ENCODE data around the gene EIF2AK2.
"Not testable (repeated sequence)": the region's sequence is repeated elsewhere in the genome, so short reads cannot be mapped to it uniquely, and the experiment has no call there.

Gene EIF2AK2

GRCh38 chr2:37156857-37157714, at the start of gene EIF2AK2:
TSS of gene EIF2AK2 (minus strand) at chr2:37156980. CDS start at chr2:37147806, 9,174 bp downstream.
- in situ Hi-C loops (cut with MboI; ENCODE audit: low sequenced_read_pairs) = no loop called here
- Histone ChIP-seq H3K4me3 (peak within 1 kb of the TSS; percentile 66), H3K27me3 (ENCODE audit: low read depth) (no peaks in the 10 kb centered on the region), H3K36me3 (replicated peaks) (peaks cover 4% of the 10 kb centered on the region), H3K4me1 (peaks cover 18% of the 10 kb centered on the region), H3K9me3 (no peaks in the 10 kb centered on the region)
- DNase-seq (ENCODE audit: low spot score in 2 of 2) = peak; percentile 85 to 91

GRCh38 chr2:37205689-37206341, 49.0 kb upstream of the EIF2AK2 start:
- H3K4me3 ChIP-seq = no peak overlapping the region
- peaks cover 27% of the 10 kb centered on the region for H3K9me3 ChIP-seq
- peak; percentile 72 to 78 for DNase-seq (ENCODE audit: low spot score in 2 of 2)
- H3K27me3 ChIP-seq (ENCODE audit: low read depth) = no peaks in the 10 kb centered on the region
- in situ Hi-C loops (cut with MboI; ENCODE audit: low sequenced_read_pairs) = no loop called here
- H3K36me3 ChIP-seq (replicated peaks) = peaks cover 95% of the 10 kb centered on the region
- peaks cover 16% of the 10 kb centered on the region for H3K4me1 ChIP-seq

GRCh38 chr2:37205071-37205661, 48.4 kb upstream of the EIF2AK2 start:
- in situ Hi-C loops (cut with MboI; ENCODE audit: low sequenced_read_pairs) = not testable (repeated sequence)

GRCh38 chr2:37203708-37204107, 46.9 kb upstream of the EIF2AK2 start:
- in situ Hi-C loops (cut with MboI; ENCODE audit: low sequenced_read_pairs) = no loop called here
- no peak for DNase-seq (ENCODE audit: low spot score in 2 of 2)
- Histone ChIP-seq H3K4me1 (peaks cover 21% of the 10 kb centered on the region), H3K9me3 (peaks cover 21% of the 10 kb centered on the region), H3K36me3 (replicated peaks) (peaks cover 83% of the 10 kb centered on the region), H3K27me3 (ENCODE audit: low read depth) (no peaks in the 10 kb centered on the region), H3K4me3 (no peak overlapping the region)

More at GRCh38 chr2:37205071-37205661, 48.4 kb upstream of the EIF2AK2 start:
- peaks cover 90% of the 10 kb centered on the region for H3K36me3 ChIP-seq (replicated peaks)
- not testable (repeated sequence) for H3K27me3 ChIP-seq (ENCODE audit: low read depth); H3K4me3 ChIP-seq; DNase-seq (ENCODE audit: low spot score in 2 of 2)
- H3K9me3 ChIP-seq = peaks cover 27% of the 10 kb centered on the region
- H3K4me1 ChIP-seq = peaks cover 16% of the 10 kb centered on the region

- H3K4me3 ChIP-seq = no peak overlapping the region
- H3K9me3 ChIP-seq = peaks cover 10% of the 10 kb centered on the region
- no peaks in the 10 kb centered on the region for H3K27me3 ChIP-seq (ENCODE audit: low read depth)
- H3K36me3 ChIP-seq (replicated peaks) = peaks cover 64% of the 10 kb centered on the region
- DNase-seq (ENCODE audit: low spot score in 2 of 2) = no peak
- in situ Hi-C loops (cut with MboI; ENCODE audit: low sequenced_read_pairs) = no loop called here
- H3K4me1 ChIP-seq = peaks cover 37% of the 10 kb centered on the region
These were observed 45.0 kb upstream of the EIF2AK2 start for GRCh38 chr2:37201766-37202165.

GRCh38 chr2:37201208-37201607, 44.4 kb upstream of the EIF2AK2 start:
- peaks cover 5% of the 10 kb centered on the region for H3K9me3 ChIP-seq
- in situ Hi-C loops (cut with MboI; ENCODE audit: low sequenced_read_pairs) = no loop called here
- DNase-seq (ENCODE audit: low spot score in 2 of 2) = no peak
- no peak overlapping the region for H3K4me3 ChIP-seq
- peaks cover 36% of the 10 kb centered on the region for H3K4me1 ChIP-seq
- peaks cover 58% of the 10 kb centered on the region for H3K36me3 ChIP-seq (replicated peaks)
- H3K27me3 ChIP-seq (ENCODE audit: low read depth) = no peaks in the 10 kb centered on the region

- Histone ChIP-seq H3K27me3 (ENCODE audit: low read depth) (no peaks in the 10 kb centered on the region), H3K4me3 (peak overlapping the region; percentile 5; the same call in 1 of the 2 replicates), H3K9me3 (no peaks in the 10 kb centered on the region; the same call in 1 of the 2 replicates), H3K4me1 (peaks cover 21% of the 10 kb centered on the region), H3K36me3 (replicated peaks) (peaks cover 35% of the 10 kb centered on the region)
- in situ Hi-C loops (cut with MboI; ENCODE audit: low sequenced_read_pairs) = no loop called here
- peak in 1 of 2 experiments; percentile 62 for DNase-seq (ENCODE audit: low spot score in 2 of 2)
These were observed 41.9 kb upstream of the EIF2AK2 start for GRCh38 chr2:37198681-37199065.

GRCh38 chr2:37196320-37197195, 39.8 kb upstream of the EIF2AK2 start, which contains the start of gene CEBPZOS:
TSS of gene CEBPZOS (plus strand) at chr2:37196496. CDS start at chr2:37199705, 3,209 bp downstream.
- peak; percentile 59 to 89 for DNase-seq (ENCODE audit: low spot score in 2 of 2)
- peaks cover 15% of the 10 kb centered on the region for H3K36me3 ChIP-seq (replicated peaks)
- peaks cover 31% of the 10 kb centered on the region for H3K4me1 ChIP-seq
- no peaks in the 10 kb centered on the region for H3K27me3 ChIP-seq (ENCODE audit: low read depth)
- H3K9me3 ChIP-seq = no peaks in the 10 kb centered on the region
- H3K4me3 ChIP-seq = peak within 1 kb of the TSS; percentile 73
- in situ Hi-C loops (cut with MboI; ENCODE audit: low sequenced_read_pairs) = no loop called here

- DNase-seq (ENCODE audit: low spot score in 2 of 2); H3K9me3 ChIP-seq; H3K27me3 ChIP-seq (ENCODE audit: low read depth); in situ Hi-C loops (cut with MboI; ENCODE audit: low sequenced_read_pairs); H3K36me3 ChIP-seq (replicated peaks): not testable (repeated sequence)
- Histone ChIP-seq H3K4me1 (peaks cover 31% of the 10 kb centered on the region), H3K4me3 (peak overlapping the region; percentile 73)
These were observed 39.1 kb upstream of the EIF2AK2 start for GRCh38 chr2:37195862-37196319.

- DNase-seq (ENCODE audit: low spot score in 2 of 2) = peak in 1 of 2 experiments; percentile 66
- Histone ChIP-seq H3K27me3 (ENCODE audit: low read depth) (no peaks in the 10 kb centered on the region), H3K4me3 (no peak overlapping the region), H3K4me1 (peaks cover 14% of the 10 kb centered on the region), H3K36me3 (replicated peaks) (no peaks in the 10 kb centered on the region; the same call in 1 of the 2 replicates), H3K9me3 (no peaks in the 10 kb centered on the region)
- in situ Hi-C loops (cut with MboI; ENCODE audit: low sequenced_read_pairs) = no loop called here
These were observed 35.8 kb upstream of the EIF2AK2 start for GRCh38 chr2:37192551-37192950.

- Histone ChIP-seq H3K4me1 (peaks cover 9% of the 10 kb centered on the region), H3K27me3 (ENCODE audit: low read depth) (no peaks in the 10 kb centered on the region), H3K36me3 (replicated peaks) (no peaks in the 10 kb centered on the region), H3K4me3 (no peak overlapping the region), H3K9me3 (no peaks in the 10 kb centered on the region)
- in situ Hi-C loops (cut with MboI; ENCODE audit: low sequenced_read_pairs) = no loop called here
- no peak for DNase-seq (ENCODE audit: low spot score in 2 of 2)
These were observed 35.0 kb upstream of the EIF2AK2 start for GRCh38 chr2:37191747-37192146.

- Histone ChIP-seq H3K4me3 (no peak overlapping the region), H3K9me3 (no peaks in the 10 kb centered on the region), H3K36me3 (replicated peaks) (no peaks in the 10 kb centered on the region), H3K27me3 (ENCODE audit: low read depth) (no peaks in the 10 kb centered on the region), H3K4me1 (peaks cover 9% of the 10 kb centered on the region)
- in situ Hi-C loops (cut with MboI; ENCODE audit: low sequenced_read_pairs) = no loop called here
- no peak for DNase-seq (ENCODE audit: low spot score in 2 of 2)
These were observed 34.5 kb upstream of the EIF2AK2 start for GRCh38 chr2:37191253-37191652.

- H3K27me3 ChIP-seq (ENCODE audit: low read depth) = no peaks in the 10 kb centered on the region
- H3K36me3 ChIP-seq (replicated peaks) = no peaks in the 10 kb centered on the region
- H3K4me1 ChIP-seq = peaks cover 9% of the 10 kb centered on the region
- in situ Hi-C loops (cut with MboI; ENCODE audit: low sequenced_read_pairs) = no loop called here
- H3K4me3 ChIP-seq = no peak overlapping the region
- no peak for DNase-seq (ENCODE audit: low spot score in 2 of 2)
- H3K9me3 ChIP-seq = no peaks in the 10 kb centered on the region
These were observed 33.5 kb upstream of the EIF2AK2 start for GRCh38 chr2:37190290-37190689.

Measured in HAP-1 (cell line).